BJ (cell line): Measurements from ENCODE around the gene RUSC1. TPM values are rescaled to one million over a fixed set of nuclear protein-coding genes. Genes with fewer than 3 reads are reported as not detected.

Experiments used
- CTCF ChIA-PET: fragments of 350-600 bp; formaldehyde crosslinking; extraction: SDS; loops from one replicate; lab custom pipeline; 2021; ENCODE audit warnings: antibody characterized with exemption, inconsistent platforms; lab: Yijun Ruan, JAX
- POLR2A ChIA-PET: fragments of 300-600 bp; sonication (Branson Sonifier 250); formaldehyde crosslinking; extraction: SDS; loops from one replicate; lab custom pipeline; 2021; ENCODE audit warnings: antibody characterized with exemption; lab: Charles Lee
- DNase-seq: peaks from one replicate; pipeline ENCODE4 v3.0.0-alpha.2; 2011; ENCODE audit warnings: low read depth
- H3K27me3 ChIP-seq: 2 replicates; pipeline ENCODE4 v1.6.0; 2011; ENCODE audit warnings: low read length; ENCODE audit not compliant: control insufficient read depth, insufficient read depth
- H3K36me3 ChIP-seq: 2 replicates; pipeline ENCODE4 v1.5.1; 2011; ENCODE audit warnings: low read length; ENCODE audit not compliant: control insufficient read depth, insufficient read depth
- H3K4me3 ChIP-seq: 2 replicates; pipeline ENCODE4 v1.5.1; 2011; ENCODE audit warnings: low read depth, mild to moderate bottlenecking, control low read depth, low read length
- polyA plus RNA-seq: library from polyadenylated mRNA; depleted of rRNA; stranded (reverse); fragments of >200 nt; gene quantifications from 2 replicates; pipeline ENCODE4 v1.2.3, GENCODE V29; 2011
- TF ChIP-seq, protein P1 (sequence below): IDR thresholded peaks from 2 replicates; pipeline ENCODE4 v1.5.1; 2011; ENCODE audit warnings: low read depth, mild to moderate bottlenecking, control low read depth, inconsistent platforms, low read length, moderate library complexity; ENCODE audit not compliant: insufficient read depth

Gene RUSC1
- polyA plus RNA-seq, 1 experiment = 34.1 TPM

DNA sequence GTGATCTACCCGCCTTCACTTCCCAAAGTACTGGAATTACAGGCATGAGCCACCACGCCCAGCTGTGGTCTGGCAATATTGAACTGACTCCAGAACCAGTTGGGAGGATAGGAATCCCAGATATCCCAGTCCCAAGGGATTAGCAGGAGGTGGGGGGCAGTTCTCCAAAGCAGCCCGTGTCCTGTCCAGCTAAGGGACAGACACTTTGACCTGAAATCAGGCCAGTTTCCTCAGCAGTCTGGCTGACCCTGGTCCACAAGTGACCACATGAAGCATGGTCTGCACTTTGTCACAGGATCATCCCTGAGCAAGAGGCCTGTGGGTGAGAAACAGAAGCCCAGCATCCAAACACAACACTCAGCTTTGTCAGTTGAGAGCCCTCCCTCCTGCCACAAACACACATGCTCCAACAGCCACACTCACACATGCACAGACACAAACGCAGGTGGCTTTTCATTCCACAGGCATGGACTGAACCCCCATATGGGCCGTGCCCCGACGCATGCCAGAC is 14.8 kb upstream of the RUSC1 start:
- no peak overlapping the region for H3K4me3 ChIP-seq
- TF ChIP-seq, protein P1, sequence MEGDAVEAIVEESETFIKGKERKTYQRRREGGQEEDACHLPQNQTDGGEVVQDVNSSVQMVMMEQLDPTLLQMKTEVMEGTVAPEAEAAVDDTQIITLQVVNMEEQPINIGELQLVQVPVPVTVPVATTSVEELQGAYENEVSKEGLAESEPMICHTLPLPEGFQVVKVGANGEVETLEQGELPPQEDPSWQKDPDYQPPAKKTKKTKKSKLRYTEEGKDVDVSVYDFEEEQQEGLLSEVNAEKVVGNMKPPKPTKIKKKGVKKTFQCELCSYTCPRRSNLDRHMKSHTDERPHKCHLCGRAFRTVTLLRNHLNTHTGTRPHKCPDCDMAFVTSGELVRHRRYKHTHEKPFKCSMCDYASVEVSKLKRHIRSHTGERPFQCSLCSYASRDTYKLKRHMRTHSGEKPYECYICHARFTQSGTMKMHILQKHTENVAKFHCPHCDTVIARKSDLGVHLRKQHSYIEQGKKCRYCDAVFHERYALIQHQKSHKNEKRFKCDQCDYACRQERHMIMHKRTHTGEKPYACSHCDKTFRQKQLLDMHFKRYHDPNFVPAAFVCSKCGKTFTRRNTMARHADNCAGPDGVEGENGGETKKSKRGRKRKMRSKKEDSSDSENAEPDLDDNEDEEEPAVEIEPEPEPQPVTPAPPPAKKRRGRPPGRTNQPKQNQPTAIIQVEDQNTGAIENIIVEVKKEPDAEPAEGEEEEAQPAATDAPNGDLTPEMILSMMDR = no peak
- CTCF ChIA-PET = interaction anchor here (1.0 to 2.0 kb wide), 6 partner anchors 13 to 55 kb away, joined by 3 to 19 read pairs (median 4); no protein-coding TSS in a partner anchor
- DNase-seq = no peak
- 0 out of 2 replicates have a peak, but pooled peaks cover 1% of the 10 kb centered on the region for H3K36me3 ChIP-seq
- no peaks in the 10 kb centered on the region for H3K27me3 ChIP-seq
- POLR2A ChIA-PET = no interaction called here

DNA sequence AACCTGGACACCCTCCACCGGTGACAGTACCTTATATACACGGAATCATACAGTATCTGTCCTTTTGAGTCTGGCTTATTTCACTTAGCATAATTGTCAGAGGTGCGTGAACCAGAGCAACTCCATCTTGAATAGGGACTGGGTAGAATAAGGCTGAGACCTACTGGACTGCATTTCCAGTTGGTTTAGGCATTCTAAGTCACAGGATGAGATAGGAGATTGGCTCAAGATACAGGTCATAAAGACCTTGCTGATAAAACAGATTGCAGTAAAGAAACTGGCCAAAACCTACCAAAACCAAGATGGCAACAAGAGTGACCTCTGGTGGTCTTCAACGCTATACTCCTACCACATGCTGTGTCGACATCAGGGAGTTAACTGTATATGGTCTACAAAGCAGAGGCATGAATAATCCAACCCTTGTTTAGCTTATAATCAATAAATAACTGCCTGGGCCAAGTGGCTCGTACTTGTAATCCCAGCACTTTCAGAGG is 13.4 kb upstream of the RUSC1 start:
- ChIA-PET POLR2A (no interaction called here), CTCF (interaction anchor here (0.5 to 2.0 kb wide), 7 partner anchors 14 to 818 kb away, joined by 3 to 12 read pairs (median 3); no protein-coding TSS in a partner anchor)
- Histone ChIP-seq H3K36me3 (peaks cover 4% of the 10 kb centered on the region), H3K4me3 (no peak overlapping the region), H3K27me3 (no peaks in the 10 kb centered on the region)
- DNase-seq = no peak
- TF ChIP-seq, protein P1 = peak; percentile 33

DNA sequence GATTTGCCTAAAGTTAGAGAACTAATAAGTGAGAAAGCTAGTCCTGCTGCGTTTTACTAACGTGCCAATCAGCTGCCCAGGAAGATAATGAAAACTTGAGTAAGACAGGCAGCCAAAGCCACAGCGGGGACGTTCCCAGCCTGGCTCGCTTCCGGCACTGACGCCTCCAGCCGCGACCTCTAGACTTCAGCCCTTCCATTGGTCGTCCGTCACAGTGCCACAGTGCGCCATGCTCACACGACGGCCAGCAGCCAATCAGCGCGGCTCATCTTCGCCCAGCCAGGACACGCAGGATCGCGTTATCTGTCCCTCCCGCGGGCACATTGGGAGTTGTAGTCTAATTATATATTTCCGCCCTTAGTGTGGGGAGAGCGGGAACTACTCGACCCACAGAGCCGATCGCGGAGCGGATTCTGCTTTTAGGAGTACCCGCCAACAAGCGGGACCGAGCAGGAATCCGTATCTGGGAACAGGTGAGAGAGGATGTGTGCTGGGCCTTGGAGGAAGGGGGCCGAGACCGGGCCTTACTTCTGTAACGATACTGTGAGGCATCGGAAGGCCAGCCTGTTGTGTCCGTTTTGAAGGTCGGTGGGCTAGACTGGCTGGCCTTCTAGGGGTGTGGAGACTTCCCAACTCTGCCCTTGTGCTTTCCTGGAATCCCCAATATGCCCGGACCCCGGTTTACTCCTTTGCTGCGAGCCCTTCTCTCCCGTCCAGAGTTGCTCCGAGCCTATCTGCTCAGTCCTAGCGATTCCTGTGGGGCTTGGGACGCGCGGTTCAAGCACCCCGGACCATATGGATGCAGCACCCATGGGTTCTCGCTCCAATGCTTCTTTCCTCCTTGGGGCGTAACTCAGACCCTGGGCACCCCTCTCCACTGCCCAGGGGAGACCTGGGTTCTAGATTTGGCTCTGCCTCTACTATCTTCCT is 11.9 kb upstream of the RUSC1 start, which contains the start of gene FDPS:
Gene FDPS (plus strand): TSS at position 374 of the 930 bp plus-strand sequence. CDS start 924 bp downstream, outside the sequence.
- TF ChIP-seq, protein P1 = no peak
- Histone ChIP-seq H3K36me3 (peaks cover 7% of the 10 kb centered on the region), H3K4me3 (peak within 1 kb of the TSS; percentile 86), H3K27me3 (no peaks in the 10 kb centered on the region)
- ChIA-PET POLR2A (no interaction called here), CTCF (interaction anchor here (1.5 to 1.6 kb wide), 2 partner anchors 58 to 135 kb away, joined by 3 to 12 read pairs; no protein-coding TSS in a partner anchor)
- DNase-seq = peak; percentile 96

DNA sequence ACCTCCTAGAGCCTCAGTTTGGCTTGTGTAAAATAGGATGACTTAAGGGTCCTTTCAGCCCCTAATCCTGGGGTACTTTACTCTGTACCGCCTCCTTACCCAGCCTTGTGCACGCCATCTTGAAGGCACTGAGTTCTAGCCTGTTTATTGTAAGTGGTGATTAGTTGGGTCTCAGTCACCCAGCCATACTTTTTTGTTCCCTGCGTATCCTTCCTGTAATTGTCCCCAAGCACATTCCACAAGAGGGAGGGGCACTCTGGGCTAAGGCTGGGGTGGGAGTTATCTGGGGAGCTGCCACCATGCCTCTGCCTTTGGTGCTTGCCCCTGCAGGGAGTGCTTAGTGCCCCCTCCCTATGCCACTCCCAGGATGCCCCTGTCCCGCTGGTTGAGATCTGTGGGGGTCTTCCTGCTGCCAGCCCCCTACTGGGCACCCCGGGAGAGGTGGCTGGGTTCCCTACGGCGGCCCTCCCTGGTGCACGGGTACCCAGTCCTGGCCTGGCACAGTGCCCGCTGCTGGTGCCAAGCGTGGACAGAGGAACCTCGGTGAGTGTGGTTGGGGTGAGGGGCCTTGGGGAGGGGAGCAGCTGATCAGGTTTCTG is 11.2 kb upstream of the RUSC1 start:
- H3K4me3 ChIP-seq = peak overlapping the region; percentile 86
- DNase-seq = no peak
- POLR2A ChIA-PET = no interaction called here
- peaks cover 8% of the 10 kb centered on the region for H3K36me3 ChIP-seq
- TF ChIP-seq, protein P1 = no peak
- CTCF ChIA-PET = interaction anchor here (1.2 kb wide), 2 partner anchors 15 to 58 kb away, joined by 4 to 7 read pairs; no protein-coding TSS in a partner anchor
- H3K27me3 ChIP-seq = no peaks in the 10 kb centered on the region
